K562 (cell line): Measurements from ENCODE around the gene SYNGR3. TPM values are rescaled to one million over a fixed set of nuclear protein-coding genes. Genes with fewer than 3 reads are reported as not detected.

Experiments used
- CBFA2T3 ChIP-seq: fragments of 450-650 bp; IDR thresholded peaks from 2 replicates; pipeline ENCODE4 v1.6.1; 2017
- CTBP1 ChIP-seq: fragments of 450-650 bp; IDR thresholded peaks from 2 replicates; pipeline ENCODE4 v1.6.1; 2016; ENCODE audit warnings: borderline replicate concordance
- DNMT1 ChIP-seq: fragments of 450-650 bp; IDR thresholded peaks from 2 replicates; pipeline ENCODE4 v1.6.1; 2016; ENCODE audit warnings: antibody characterized with exemption, mild to moderate bottlenecking
- EGR1 ChIP-seq: fragments of 450-650 bp; conservative IDR thresholded peaks from 2 replicates; pipeline ENCODE4 v1.6.1; 2017; ENCODE audit warnings: mild to moderate bottlenecking
- EP300 ChIP-seq: IDR thresholded peaks from 2 replicates; pipeline ENCODE4 v1.6.1; 2012; ENCODE audit warnings: low read length, improper control_type of control experiment
- FOXM1 ChIP-seq, 2 experiments: fragments of 450-650 bp in 1 of 2; sonication (generic) in 1 of 2; formaldehyde crosslinking in 1 of 2; IDR thresholded peaks; 2 replicates each; pipeline versions ENCODE4 v1.6.1 to v1.9.0; 2017 to 2022; ENCODE audit warnings: low read depth in 2 of 2, mild to moderate bottlenecking in 2 of 2, missing genetic modification reagents in 1 of 2, moderate library complexity in 1 of 2
- HEY1 ChIP-seq: fragments of 250-450 bp; sonication (Bioruptor Pico); IDR thresholded peaks from 2 replicates; pipeline ENCODE4 v1.5.0; 2020; ENCODE audit warnings: mild to moderate bottlenecking, moderate library complexity, borderline replicate concordance
- HMGN3 ChIP-seq: IDR thresholded peaks from 2 replicates; pipeline ENCODE4 v1.6.1; 2011; ENCODE audit warnings: borderline replicate concordance, low read depth, mild to moderate bottlenecking, mixed read lengths, low read length; ENCODE audit not compliant: insufficient read length; ENCODE audit errors: extremely low read depth
- KAT2B ChIP-seq: IDR thresholded peaks from one replicate; pipeline ENCODE4 v1.6.1; 2012; ENCODE audit warnings: low read depth, mild to moderate bottlenecking, control low read depth, inconsistent platforms, low read length, moderate library complexity
- TAF7 ChIP-seq: fragments of 450-650 bp; IDR thresholded peaks from 2 replicates; pipeline ENCODE4 v1.6.1; 2016; ENCODE audit warnings: missing genetic modification characterization, missing compliant biosample characterization
- ZBTB17 ChIP-seq: fragments of 450-650 bp; formaldehyde crosslinking; IDR thresholded peaks from 2 replicates; pipeline ENCODE4 v1.4.0; 2020; ENCODE audit warnings: mild to moderate bottlenecking
- ZBTB7A ChIP-seq: IDR thresholded peaks from 2 replicates; pipeline ENCODE4 v1.6.1; 2011; ENCODE audit warnings: low read depth, mild to moderate bottlenecking, low read length, moderate library complexity, borderline replicate concordance; ENCODE audit not compliant: control insufficient read depth
- ZNF583 ChIP-seq: fragments of 250-450 bp; sonication (Bioruptor Pico); IDR thresholded peaks from 2 replicates; pipeline ENCODE4 v1.4.0; 2020
- polyA plus RNA-seq, 8 experiments: library from polyadenylated mRNA; depleted of rRNA in 4 of 8; stranded (reverse) in 5 of 8; unstranded in 3 of 8; fragments of >200 nt; fragmentation: Nextera tagmentation in 2 of 8; fragmentation: Illumina TruSeq in 1 of 8; extraction: Ambion mirVana in 2 of 8; extraction: Trizol in 1 of 8; gene quantifications; 2 replicates each; pipeline versions ENCODE4 v1.2.1 to v1.2.3, GENCODE V29; 2011 to 2014; ENCODE audit warnings: inconsistent platforms in 1 of 8, missing spikeins in 1 of 8
- total RNA-seq, 7 experiments: library from RNA; depleted of rRNA in 6 of 7; stranded (reverse); fragments of >200 nt in 6 of 7; fragmentation: Illumina TruSeq in 2 of 7; extraction: Trizol in 2 of 7; gene quantifications; 2 replicates each; pipeline versions ENCODE4 v1.2.1 to v1.2.3, GENCODE V29; 2011 to 2021; ENCODE audit warnings: low replicate concordance in 1 of 7
- TF ChIP-seq, protein P1 (sequence below): fragments of 250-450 bp; sonication (Bioruptor Pico); IDR thresholded peaks from 2 replicates; pipeline ENCODE4 v1.9.0; 2021; ENCODE audit warnings: mild to moderate bottlenecking, inconsistent platforms
- TF ChIP-seq, protein P2 (sequence below): fragments of 450-650 bp; formaldehyde crosslinking; IDR thresholded peaks from 2 replicates; pipeline ENCODE4 v1.4.0; 2022; ENCODE audit warnings: mild to moderate bottlenecking, moderate library complexity
- TF ChIP-seq, protein P3 (sequence below): sonication (generic); formaldehyde crosslinking; IDR thresholded peaks from 2 replicates; pipeline ENCODE4 v1.8.1; 2023; ENCODE audit warnings: missing genetic modification reagents, mild to moderate bottlenecking, borderline replicate concordance
- TF ChIP-seq, protein P4 (sequence below): sonication (generic); formaldehyde crosslinking; IDR thresholded peaks from 2 replicates; pipeline ENCODE4 v1.4.0; 2020; ENCODE audit warnings: mild to moderate bottlenecking, missing genetic modification reagents

The SYNGR3 gene
- total and polyA plus RNA-seq, 9 of the 15 experiments (the other 6 are each of a cell fraction or from before 2014, with no cell fraction given), result 3.7 to 69.2 (median 36.3) TPM

DNA sequence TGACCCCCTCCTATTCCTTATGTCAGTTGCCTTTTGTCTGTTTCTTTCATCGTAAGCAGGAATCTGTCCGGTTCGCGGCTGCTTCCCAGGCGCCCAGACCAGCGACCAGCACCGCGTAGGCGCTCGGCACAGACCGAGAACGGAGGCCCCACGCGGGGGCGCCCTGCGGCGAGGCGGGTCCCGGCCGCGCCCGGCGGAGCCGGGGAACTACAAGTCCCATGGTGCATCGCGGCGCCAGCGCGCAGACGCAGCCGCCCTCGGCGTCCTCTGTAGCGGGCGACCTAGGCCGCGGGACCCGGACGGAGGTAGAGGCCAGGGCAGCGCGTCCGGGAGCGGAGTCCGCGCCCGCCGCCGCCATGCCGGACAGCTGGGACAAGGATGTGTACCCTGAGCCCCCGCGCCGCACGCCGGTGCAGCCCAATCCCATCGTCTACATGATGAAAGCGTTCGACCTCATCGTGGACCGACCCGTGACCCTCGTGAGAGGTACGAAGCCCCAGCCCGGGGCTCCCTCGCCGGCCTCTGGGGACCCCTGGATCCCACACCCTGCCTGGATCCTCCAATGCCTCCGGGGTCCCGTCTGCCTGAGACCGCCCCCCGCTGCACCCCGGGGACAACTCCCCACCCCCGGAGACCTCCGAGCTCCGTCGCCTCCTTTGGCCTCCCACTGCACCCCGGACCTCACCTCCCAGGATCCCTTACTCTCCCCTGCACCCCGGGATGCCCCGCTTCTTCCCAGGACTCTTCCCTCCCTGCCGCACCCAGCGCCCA is 30.3 kb upstream of the SYNGR3 start, which contains the start of gene NDUFB10 (continued):
- TF ChIP-seq TAF7 (peak; percentile 28; the same call in 1 of the 2 replicates), HMGN3 (peak; percentile 75), ZBTB7A (peak; percentile 68; the same call in 1 of the 2 replicates), ZNF583 (CRISPR knock-in tag) (0 out of 2 replicates have a peak, but pooled peaks have one; percentile 54), CBFA2T3 (no peak), FOXM1 (IDR thresholded peaks at IDR 0.05; ENCODE audit: low read depth) (no peak), FOXM1 (CRISPR knock-in tag; IDR thresholded peaks at IDR 0.05; ENCODE audit: low read depth) (peak; percentile 89; the same call in 1 of the 2 replicates), DNMT1 (no peak), HEY1 (no peak), EP300 (no peak), ZBTB17 (CRISPR knock-in tag) (peak; percentile 70; the same call in 1 of the 2 replicates), KAT2B (no peak), CTBP1 (peak; percentile 84), EGR1 (peak; percentile 77)
- TF ChIP-seq, protein P1, sequence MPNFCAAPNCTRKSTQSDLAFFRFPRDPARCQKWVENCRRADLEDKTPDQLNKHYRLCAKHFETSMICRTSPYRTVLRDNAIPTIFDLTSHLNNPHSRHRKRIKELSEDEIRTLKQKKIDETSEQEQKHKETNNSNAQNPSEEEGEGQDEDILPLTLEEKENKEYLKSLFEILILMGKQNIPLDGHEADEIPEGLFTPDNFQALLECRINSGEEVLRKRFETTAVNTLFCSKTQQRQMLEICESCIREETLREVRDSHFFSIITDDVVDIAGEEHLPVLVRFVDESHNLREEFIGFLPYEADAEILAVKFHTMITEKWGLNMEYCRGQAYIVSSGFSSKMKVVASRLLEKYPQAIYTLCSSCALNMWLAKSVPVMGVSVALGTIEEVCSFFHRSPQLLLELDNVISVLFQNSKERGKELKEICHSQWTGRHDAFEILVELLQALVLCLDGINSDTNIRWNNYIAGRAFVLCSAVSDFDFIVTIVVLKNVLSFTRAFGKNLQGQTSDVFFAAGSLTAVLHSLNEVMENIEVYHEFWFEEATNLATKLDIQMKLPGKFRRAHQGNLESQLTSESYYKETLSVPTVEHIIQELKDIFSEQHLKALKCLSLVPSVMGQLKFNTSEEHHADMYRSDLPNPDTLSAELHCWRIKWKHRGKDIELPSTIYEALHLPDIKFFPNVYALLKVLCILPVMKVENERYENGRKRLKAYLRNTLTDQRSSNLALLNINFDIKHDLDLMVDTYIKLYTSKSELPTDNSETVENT (CRISPR knock-in tag), result peak; percentile 78
- TF ChIP-seq, protein P2, sequence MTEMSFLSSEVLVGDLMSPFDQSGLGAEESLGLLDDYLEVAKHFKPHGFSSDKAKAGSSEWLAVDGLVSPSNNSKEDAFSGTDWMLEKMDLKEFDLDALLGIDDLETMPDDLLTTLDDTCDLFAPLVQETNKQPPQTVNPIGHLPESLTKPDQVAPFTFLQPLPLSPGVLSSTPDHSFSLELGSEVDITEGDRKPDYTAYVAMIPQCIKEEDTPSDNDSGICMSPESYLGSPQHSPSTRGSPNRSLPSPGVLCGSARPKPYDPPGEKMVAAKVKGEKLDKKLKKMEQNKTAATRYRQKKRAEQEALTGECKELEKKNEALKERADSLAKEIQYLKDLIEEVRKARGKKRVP (CRISPR knock-in tag), result 0 out of 2 replicates have a peak, but pooled peaks have one; percentile 4
- TF ChIP-seq, protein P3, sequence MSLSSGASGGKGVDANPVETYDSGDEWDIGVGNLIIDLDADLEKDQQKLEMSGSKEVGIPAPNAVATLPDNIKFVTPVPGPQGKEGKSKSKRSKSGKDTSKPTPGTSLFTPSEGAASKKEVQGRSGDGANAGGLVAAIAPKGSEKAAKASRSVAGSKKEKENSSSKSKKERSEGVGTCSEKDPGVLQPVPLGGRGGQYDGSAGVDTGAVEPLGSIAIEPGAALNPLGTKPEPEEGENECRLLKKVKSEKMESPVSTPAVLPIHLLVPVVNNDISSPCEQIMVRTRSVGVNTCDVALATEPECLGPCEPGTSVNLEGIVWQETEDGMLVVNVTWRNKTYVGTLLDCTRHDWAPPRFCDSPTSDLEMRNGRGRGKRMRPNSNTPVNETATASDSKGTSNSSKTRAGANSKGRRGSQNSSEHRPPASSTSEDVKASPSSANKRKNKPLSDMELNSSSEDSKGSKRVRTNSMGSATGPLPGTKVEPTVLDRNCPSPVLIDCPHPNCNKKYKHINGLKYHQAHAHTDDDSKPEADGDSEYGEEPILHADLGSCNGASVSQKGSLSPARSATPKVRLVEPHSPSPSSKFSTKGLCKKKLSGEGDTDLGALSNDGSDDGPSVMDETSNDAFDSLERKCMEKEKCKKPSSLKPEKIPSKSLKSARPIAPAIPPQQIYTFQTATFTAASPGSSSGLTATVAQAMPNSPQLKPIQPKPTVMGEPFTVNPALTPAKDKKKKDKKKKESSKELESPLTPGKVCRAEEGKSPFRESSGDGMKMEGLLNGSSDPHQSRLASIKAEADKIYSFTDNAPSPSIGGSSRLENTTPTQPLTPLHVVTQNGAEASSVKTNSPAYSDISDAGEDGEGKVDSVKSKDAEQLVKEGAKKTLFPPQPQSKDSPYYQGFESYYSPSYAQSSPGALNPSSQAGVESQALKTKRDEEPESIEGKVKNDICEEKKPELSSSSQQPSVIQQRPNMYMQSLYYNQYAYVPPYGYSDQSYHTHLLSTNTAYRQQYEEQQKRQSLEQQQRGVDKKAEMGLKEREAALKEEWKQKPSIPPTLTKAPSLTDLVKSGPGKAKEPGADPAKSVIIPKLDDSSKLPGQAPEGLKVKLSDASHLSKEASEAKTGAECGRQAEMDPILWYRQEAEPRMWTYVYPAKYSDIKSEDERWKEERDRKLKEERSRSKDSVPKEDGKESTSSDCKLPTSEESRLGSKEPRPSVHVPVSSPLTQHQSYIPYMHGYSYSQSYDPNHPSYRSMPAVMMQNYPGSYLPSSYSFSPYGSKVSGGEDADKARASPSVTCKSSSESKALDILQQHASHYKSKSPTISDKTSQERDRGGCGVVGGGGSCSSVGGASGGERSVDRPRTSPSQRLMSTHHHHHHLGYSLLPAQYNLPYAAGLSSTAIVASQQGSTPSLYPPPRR (CRISPR knock-in tag), result peak; percentile 48; the same call in 1 of the 2 replicates
- TF ChIP-seq, protein P4, sequence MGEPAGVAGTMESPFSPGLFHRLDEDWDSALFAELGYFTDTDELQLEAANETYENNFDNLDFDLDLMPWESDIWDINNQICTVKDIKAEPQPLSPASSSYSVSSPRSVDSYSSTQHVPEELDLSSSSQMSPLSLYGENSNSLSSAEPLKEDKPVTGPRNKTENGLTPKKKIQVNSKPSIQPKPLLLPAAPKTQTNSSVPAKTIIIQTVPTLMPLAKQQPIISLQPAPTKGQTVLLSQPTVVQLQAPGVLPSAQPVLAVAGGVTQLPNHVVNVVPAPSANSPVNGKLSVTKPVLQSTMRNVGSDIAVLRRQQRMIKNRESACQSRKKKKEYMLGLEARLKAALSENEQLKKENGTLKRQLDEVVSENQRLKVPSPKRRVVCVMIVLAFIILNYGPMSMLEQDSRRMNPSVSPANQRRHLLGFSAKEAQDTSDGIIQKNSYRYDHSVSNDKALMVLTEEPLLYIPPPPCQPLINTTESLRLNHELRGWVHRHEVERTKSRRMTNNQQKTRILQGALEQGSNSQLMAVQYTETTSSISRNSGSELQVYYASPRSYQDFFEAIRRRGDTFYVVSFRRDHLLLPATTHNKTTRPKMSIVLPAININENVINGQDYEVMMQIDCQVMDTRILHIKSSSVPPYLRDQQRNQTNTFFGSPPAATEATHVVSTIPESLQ (CRISPR knock-in tag), result 0 out of 2 replicates have a peak, but pooled peaks have one; percentile 50
